HCT116 (cell line): ENCODE measurements around the gene KIF5C. TPM values are rescaled to one million over a fixed set of nuclear protein-coding genes. Genes with fewer than 3 reads are reported as not detected.

ENCODE experiments used
- ATAC-seq: fragments of 200-7000 bp; cut with Tn5 transposase; 2 replicates; pipeline ENCODE4 v1.9.1; 2020; ENCODE audit warnings: mild to moderate bottlenecking, moderate library complexity
- BruUV-seq: library from RNA; stranded (reverse); fragments of 400-500 nt; replicated peaks from 2 replicates; lab custom pipeline; 2021; lab: Mats Ljungman, UMichigan
- CTCF ChIA-PET: fragments of 300-600 bp; sonication (Branson Sonifier 250); formaldehyde crosslinking; loops from one replicate; lab custom pipeline; 2021; ENCODE audit warnings: antibody characterized with exemption; lab: Charles Lee
- POLR2A ChIA-PET: fragments of 300-600, 350-600 bp; sonication (Branson Sonifier 250); formaldehyde crosslinking; loops from one replicate; lab custom pipeline; 2021; ENCODE audit warnings: antibody characterized with exemption; lab: Charles Lee
- RAD21 ChIA-PET, 2 experiments: fragments of 300-600 bp; sonication (Branson Sonifier 250); formaldehyde crosslinking; loops; one replicate each; lab custom pipeline; 2023; ENCODE audit warnings: low total read pairs in 2 of 2; ENCODE audit not compliant: uncharacterized antibody in 2 of 2, unreplicated experiment in 2 of 2, low non-redundant PET in 1 of 2; lab: Charles Lee
- DNase-seq: peaks from one replicate; pipeline ENCODE4 v3.0.0-alpha.2; 2010; ENCODE audit warnings: low read depth, low spot score
- H2AFZ ChIP-seq: fragments of 200-600 bp; shearing (Covaris generic), sonication (generic); 2 replicates; pipeline ENCODE4 v1.6.1; 2017; ENCODE audit warnings: low read depth, mixed run types, mixed read lengths, antibody characterized with exemption, low read length; ENCODE audit not compliant: poor library complexity, severe bottlenecking
- H3K27ac ChIP-seq: 2 replicates; pipeline ENCODE4 v1.5.1; 2012; ENCODE audit warnings: low read depth, low read length
- H3K27me3 ChIP-seq: fragments of 200-600 bp; sonication (generic); 2 replicates; pipeline ENCODE4 v1.6.1; 2016; ENCODE audit warnings: mixed run types, low read length, mixed read lengths; ENCODE audit not compliant: insufficient read depth
- H3K36me3 ChIP-seq, 2 experiments: fragments of 200-500 bp in 1 of 2; fragments of 200-600 bp in 1 of 2; sonication (Bioruptor generic) in 1 of 2; sonication (generic) in 1 of 2; 2 replicates each; pipeline versions ENCODE4 v1.5.1 to v1.6.1; 2014 to 2016; ENCODE audit warnings: low read length in 2 of 2, inconsistent platforms in 1 of 2, mixed read lengths in 1 of 2, mixed run types in 1 of 2; ENCODE audit not compliant: insufficient read depth in 2 of 2, control insufficient read depth in 1 of 2
- H3K4me1 ChIP-seq, 2 experiments: fragments of 200-600 bp in 1 of 2; sonication (generic) in 1 of 2; 2 replicates each; pipeline versions ENCODE4 v1.5.1 to v1.6.1; 2012 to 2017; ENCODE audit warnings: low read length in 2 of 2, inconsistent platforms in 1 of 2, mild to moderate bottlenecking in 1 of 2, mixed read lengths in 1 of 2, mixed run types in 1 of 2, moderate library complexity in 1 of 2; ENCODE audit not compliant: insufficient read depth in 2 of 2, control insufficient read depth in 1 of 2
- H3K4me2 ChIP-seq: fragments of 200-600 bp; sonication (generic); 2 replicates; pipeline ENCODE4 v1.6.1; 2017; ENCODE audit warnings: mixed run types, low read length, mixed read lengths
- H3K4me3 ChIP-seq, 2 experiments: fragments of 200-600 bp in 1 of 2; sonication (generic) in 1 of 2; replicated peaks in 1 of 2; 2 replicates each; pipeline ENCODE4 v1.5.1; 2011 to 2016; ENCODE audit warnings: low read length in 2 of 2, control low read depth in 1 of 2, low read depth in 1 of 2, mild to moderate bottlenecking in 1 of 2, mixed read lengths in 1 of 2, mixed run types in 1 of 2
- H3K79me2 ChIP-seq: fragments of 200-600 bp; sonication (generic); 2 replicates; pipeline ENCODE4 v1.6.1; 2017; ENCODE audit warnings: mild to moderate bottlenecking, mixed run types, low read length, moderate library complexity, mixed read lengths; ENCODE audit not compliant: insufficient read depth
- H3K9ac ChIP-seq: fragments of 200-600 bp; sonication (generic); 2 replicates; pipeline ENCODE4 v1.6.1; 2016; ENCODE audit warnings: low read length, mixed read lengths
- H3K9me2 ChIP-seq: fragments of 200-600 bp; sonication (generic), shearing (Covaris generic); 2 replicates; pipeline ENCODE4 v1.6.1; 2017; ENCODE audit warnings: mixed run types, mild to moderate bottlenecking, moderate library complexity; ENCODE audit not compliant: insufficient read depth
- H3K9me3 ChIP-seq, 2 experiments: fragments of 200-500 bp in 1 of 2; fragments of 200-600 bp in 1 of 2; sonication (Bioruptor generic) in 1 of 2; sonication (generic) in 1 of 2; 2 replicates each; pipeline ENCODE4 v1.6.1; 2014 to 2017; ENCODE audit warnings: low read length in 2 of 2, mixed read lengths in 2 of 2, inconsistent platforms in 1 of 2, low read depth in 1 of 2, mild to moderate bottlenecking in 1 of 2, mixed run types in 1 of 2, moderate library complexity in 1 of 2; ENCODE audit not compliant: control insufficient read depth in 1 of 2, insufficient read depth in 1 of 2
- H4K20me1 ChIP-seq: fragments of 200-600 bp; sonication (generic), shearing (Covaris generic); 2 replicates; pipeline ENCODE4 v1.6.1; 2017; ENCODE audit warnings: mixed run types, mild to moderate bottlenecking, moderate library complexity; ENCODE audit not compliant: insufficient read depth
- CEBPB ChIP-seq: IDR thresholded peaks from 2 replicates; pipeline ENCODE4 v1.6.1; 2012; ENCODE audit warnings: low read depth
- EGR1 ChIP-seq: IDR thresholded peaks from 2 replicates; pipeline ENCODE4 v1.6.1; 2012; ENCODE audit warnings: low read depth
- ELF1 ChIP-seq: IDR thresholded peaks from 2 replicates; pipeline ENCODE4 v1.6.1; 2012; ENCODE audit warnings: low read depth, borderline replicate concordance
- EZH2 ChIP-seq: fragments of 200-600 bp; sonication (generic); IDR thresholded peaks from 2 replicates; pipeline ENCODE4 v1.6.1; 2017; ENCODE audit warnings: antibody characterized with exemption, mixed run types
- FOSL1 ChIP-seq: IDR thresholded peaks from 2 replicates; pipeline ENCODE4 v1.6.1; 2012; ENCODE audit warnings: low read depth
- JUND ChIP-seq: IDR thresholded peaks from 2 replicates; pipeline ENCODE4 v1.6.1; 2012
- POLR2A ChIP-seq: IDR thresholded peaks from 2 replicates; pipeline ENCODE4 v1.7.0; 2011; ENCODE audit warnings: borderline replicate concordance; ENCODE audit not compliant: insufficient read depth, insufficient read length; ENCODE audit errors: extremely low read depth
- RAD21 ChIP-seq: IDR thresholded peaks from 2 replicates; pipeline ENCODE4 v1.6.1; 2012; ENCODE audit warnings: low read depth, mild to moderate bottlenecking
- REST ChIP-seq: IDR thresholded peaks from 2 replicates; pipeline ENCODE4 v1.6.1; 2012; ENCODE audit warnings: low read depth
- SP1 ChIP-seq: IDR thresholded peaks from 2 replicates; pipeline ENCODE4 v1.6.1; 2012; ENCODE audit warnings: low read depth
- SRF ChIP-seq: IDR thresholded peaks from 2 replicates; pipeline ENCODE4 v1.6.1; 2012; ENCODE audit warnings: low read depth
- TCF7L2 ChIP-seq: IDR thresholded peaks from 2 replicates; pipeline ENCODE4 v1.7.0; 2011; ENCODE audit warnings: borderline replicate concordance, inconsistent platforms; ENCODE audit not compliant: insufficient read depth, insufficient read length; ENCODE audit errors: extremely low read depth
- YY1 ChIP-seq: IDR thresholded peaks from 2 replicates; pipeline ENCODE4 v1.6.1; 2011; ENCODE audit warnings: low read length, low read depth, moderate library complexity, mild to moderate bottlenecking; ENCODE audit not compliant: insufficient replicate concordance; ENCODE audit errors: extremely low read depth
- ZBTB33 ChIP-seq: IDR thresholded peaks from 2 replicates; pipeline ENCODE4 v1.6.1; 2011; ENCODE audit warnings: mild to moderate bottlenecking, low read length, moderate library complexity; ENCODE audit not compliant: insufficient replicate concordance; ENCODE audit errors: extremely low read depth
- ZFX ChIP-seq: fragments of 450-650 bp; IDR thresholded peaks from 2 replicates; pipeline ENCODE4 v1.6.1; 2017
- ZNF274 ChIP-seq: fragments of 200-500 bp; sonication (Bioruptor generic); IDR thresholded peaks from 2 replicates; pipeline ENCODE4 v1.6.1; 2014; ENCODE audit warnings: mild to moderate bottlenecking, low read depth, low read length, inconsistent platforms
- intact Hi-C: fragments of 100-400 bp; cut with micrococcal nuclease; formaldehyde crosslinking; loops from 2 replicates; pipeline ENCODE4 v1.10.0; 2022
- total RNA-seq: library from RNA; stranded (reverse); gene quantifications from one replicate; pipeline ENCODE4 v1.2.1, GENCODE V29; 2021; ENCODE audit not compliant: unreplicated experiment
- TF ChIP-seq, protein P1 (sequence below): IDR thresholded peaks from 2 replicates; pipeline ENCODE4 v1.6.1; 2012
- TF ChIP-seq, protein P2 (sequence below): IDR thresholded peaks from 2 replicates; pipeline ENCODE4 v1.6.1; 2012

Gene KIF5C
- total RNA-seq, 1 experiment from 2014 or later = 6.5 TPM

DNA sequence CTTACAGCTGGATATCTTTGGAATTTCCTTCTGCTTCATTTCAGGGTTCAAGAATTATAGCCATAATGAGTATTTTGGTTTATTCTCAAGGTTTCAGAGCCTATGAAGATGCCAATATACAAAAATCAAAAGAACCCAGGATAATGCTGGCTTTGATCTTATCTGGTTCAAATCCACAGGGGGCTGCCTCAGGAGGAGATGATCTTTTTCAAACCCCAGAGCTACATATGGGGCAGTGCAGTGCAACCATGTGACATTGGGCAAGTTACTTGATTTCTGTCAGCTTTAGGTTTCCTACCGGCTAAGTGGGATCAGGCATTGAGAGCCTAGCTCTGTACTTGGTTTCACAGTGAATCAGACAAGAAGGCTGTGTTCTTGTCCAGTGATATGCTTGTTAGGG lies 140.5 kb downstream of the KIF5C start:
- Histone ChIP-seq H3K4me1 (no peaks in the 10 kb centered on the region), H3K4me2 (no peak overlapping the region), H4K20me1 (no peaks in the 10 kb centered on the region), H3K36me3 (no peaks in the 10 kb centered on the region; a peak in 1 of 4 replicates), H3K9me2 (no peaks in the 10 kb centered on the region), H3K4me3 (no peak overlapping the region), H3K79me2 (no peaks in the 10 kb centered on the region), H3K9me3 (no peaks in the 10 kb centered on the region), H3K9ac (no peak overlapping the region), H2AFZ (no peak overlapping the region), H3K27me3 (no peaks in the 10 kb centered on the region), H3K27ac (no peak overlapping the region)
- TF ChIP-seq EGR1 = no peak
- TF ChIP-seq TCF7L2 = no peak
- TF ChIP-seq, protein P1, sequence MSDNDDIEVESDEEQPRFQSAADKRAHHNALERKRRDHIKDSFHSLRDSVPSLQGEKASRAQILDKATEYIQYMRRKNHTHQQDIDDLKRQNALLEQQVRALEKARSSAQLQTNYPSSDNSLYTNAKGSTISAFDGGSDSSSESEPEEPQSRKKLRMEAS = no peak
- TF ChIP-seq, protein P2, sequence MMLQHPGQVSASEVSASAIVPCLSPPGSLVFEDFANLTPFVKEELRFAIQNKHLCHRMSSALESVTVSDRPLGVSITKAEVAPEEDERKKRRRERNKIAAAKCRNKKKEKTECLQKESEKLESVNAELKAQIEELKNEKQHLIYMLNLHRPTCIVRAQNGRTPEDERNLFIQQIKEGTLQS = no peak
- TF ChIP-seq ZFX = no peak
- TF ChIP-seq SP1 = no peak
- TF ChIP-seq SRF = no peak
- no peak for TF ChIP-seq REST
- no peak for TF ChIP-seq JUND
- TF ChIP-seq ZBTB33 = no peak
- TF ChIP-seq ZNF274 = no peak
- TF ChIP-seq RAD21 = no peak
- TF ChIP-seq ELF1 = no peak
- TF ChIP-seq YY1 = no peak
- no peak for TF ChIP-seq FOSL1
- no peak for TF ChIP-seq CEBPB
- TF ChIP-seq EZH2 = no peak
- no peak for TF ChIP-seq POLR2A
- BruUV-seq = no TSS peak
- DNase-seq = no peak
- no peak for ATAC-seq
- POLR2A ChIA-PET = no interaction called here
- RAD21 ChIA-PET = no interaction called here
- CTCF ChIA-PET = interaction anchor here (0.9 to 4.0 kb wide), 2 partner anchors 19 to 297 kb away, joined by 3 to 23 read pairs; no protein-coding TSS in a partner anchor
- intact Hi-C loops = no loop called here
